Neuronal stem cell (in vitro differentiated cells): ENCODE data around the gene OR2D2.

Experiments used
- DNase-seq: peaks from one replicate; pipeline ENCODE4 v3.0.0-alpha.2; 2013; ENCODE audit warnings: low spot score
- H2AFZ ChIP-seq: one replicate; pipeline ENCODE4 v1.6.1; 2013; ENCODE audit warnings: mild to moderate bottlenecking, low read length, inconsistent platforms
- H2AK5ac ChIP-seq: 2 replicates; pipeline ENCODE4 v1.6.1; 2013; ENCODE audit warnings: low read depth, mild to moderate bottlenecking, inconsistent platforms, low read length, moderate library complexity, mixed read lengths
- H2BK120ac ChIP-seq: 2 replicates; pipeline ENCODE4 v1.6.1; 2013; ENCODE audit warnings: low read depth, mild to moderate bottlenecking, inconsistent platforms, low read length, moderate library complexity, mixed read lengths
- H2BK12ac ChIP-seq: one replicate; pipeline ENCODE4 v1.6.1; 2013; ENCODE audit warnings: low read length, inconsistent platforms
- H2BK15ac ChIP-seq: 2 replicates; pipeline ENCODE4 v1.6.1; 2013; ENCODE audit warnings: mild to moderate bottlenecking, low read length, inconsistent platforms, mixed read lengths
- H2BK5ac ChIP-seq: one replicate; pipeline ENCODE4 v1.6.1; 2013; ENCODE audit warnings: inconsistent platforms, mild to moderate bottlenecking, low read length, moderate library complexity
- H3K14ac ChIP-seq: one replicate; pipeline ENCODE4 v1.6.1; 2013; ENCODE audit warnings: low read length, inconsistent platforms
- H3K18ac ChIP-seq: 2 replicates; pipeline ENCODE4 v1.6.1; 2013; ENCODE audit warnings: low read length, inconsistent platforms
- H3K23ac ChIP-seq: 2 replicates; pipeline ENCODE4 v1.6.1; 2013; ENCODE audit warnings: low read depth, mild to moderate bottlenecking, mixed read lengths, low read length, inconsistent platforms; ENCODE audit not compliant: poor library complexity
- H3K27ac ChIP-seq: replicated peaks from 3 replicates; pipeline ENCODE4 v1.5.1; 2013; ENCODE audit warnings: low read length, inconsistent platforms
- H3K27me3 ChIP-seq, 3 experiments: 2 replicates each; pipeline ENCODE4 v1.6.1; 2013; ENCODE audit warnings: low read length in 3 of 3, mild to moderate bottlenecking in 2 of 3, inconsistent platforms in 1 of 3, low read depth in 1 of 3, mixed read lengths in 1 of 3, moderate library complexity in 1 of 3; ENCODE audit not compliant: control insufficient read depth in 3 of 3, insufficient read depth in 3 of 3
- H3K36me3 ChIP-seq, 2 donors: replicated peaks in 1 of 2; 2 replicates each; pipeline ENCODE4 v1.6.1; 2013; ENCODE audit warnings: low read length in 2 of 2; ENCODE audit not compliant: control insufficient read depth in 2 of 2, insufficient read depth in 2 of 2
- H3K4ac ChIP-seq: 2 replicates; pipeline ENCODE4 v1.6.1; 2013; ENCODE audit warnings: inconsistent platforms, mild to moderate bottlenecking, low read length, moderate library complexity
- H3K4me1 ChIP-seq, 2 donors: 1 replicate in 1 of 2; 2 replicates in 1 of 2; pipeline ENCODE4 v1.6.1; 2013; ENCODE audit warnings: low read length in 2 of 2, low read depth in 1 of 2; ENCODE audit not compliant: control insufficient read depth in 2 of 2, insufficient read depth in 1 of 2
- H3K4me2 ChIP-seq: one replicate; pipeline ENCODE4 v1.6.1; 2013; ENCODE audit warnings: mild to moderate bottlenecking, low read length, inconsistent platforms; ENCODE audit not compliant: insufficient read depth, poor library complexity, severe bottlenecking
- H3K4me3 ChIP-seq, 2 donors: 2 replicates each; pipeline ENCODE4 v1.5.1; 2013; ENCODE audit warnings: low read length in 2 of 2, mild to moderate bottlenecking in 2 of 2, inconsistent platforms in 1 of 2, moderate library complexity in 1 of 2
- H3K79me1 ChIP-seq: one replicate; pipeline ENCODE4 v1.6.1; 2013; ENCODE audit warnings: low read depth, mild to moderate bottlenecking, inconsistent platforms, low read length, moderate library complexity
- H3K9ac ChIP-seq: one replicate; pipeline ENCODE4 v1.6.1; 2013; ENCODE audit warnings: mild to moderate bottlenecking, low read depth, low read length, inconsistent platforms; ENCODE audit not compliant: poor library complexity
- H3K9me3 ChIP-seq, 2 donors: replicated peaks in 1 of 2; 2 replicates each; pipeline versions ENCODE3 to v1.6.1; 2013; ENCODE audit warnings: low read length in 2 of 2, mild to moderate bottlenecking in 2 of 2, inconsistent platforms in 1 of 2, low read depth in 1 of 2, mixed read lengths in 1 of 2, moderate library complexity in 1 of 2; ENCODE audit not compliant: control insufficient read depth in 2 of 2, insufficient read depth in 1 of 2
- H4K8ac ChIP-seq: one replicate; pipeline ENCODE4 v1.6.1; 2013; ENCODE audit warnings: low read depth, mild to moderate bottlenecking, inconsistent platforms, low read length, moderate library complexity
- H4K91ac ChIP-seq: one replicate; pipeline ENCODE4 v1.6.1; 2013; ENCODE audit warnings: low read length, low read depth, mild to moderate bottlenecking, inconsistent platforms; ENCODE audit not compliant: poor library complexity
- WGBS, 2 donors: extraction: QIAGEN DNeasy Blood & Tissue Kit; methylation state at CpG; one replicate each; pipeline ENCODE4 v1.1.7; 2013; ENCODE audit warnings: missing lambda C conversion rate in 2 of 2, mixed read lengths in 1 of 2; ENCODE audit not compliant: insufficient read length in 2 of 2, insufficient replicate concordance in 1 of 2; ENCODE audit errors: extremely low coverage in 2 of 2; 5-methylcytosine and 5-hydroxymethylcytosine counted together

OR2D2 gene

GRCh38 chr11:6876325-6876724 lies 16.0 kb downstream of the OR2D2 start, which contains the start of gene OR10A4:
Gene OR10A4 (plus strand): TSS chr11:6876625. CDS start chr11:6876648, 23 bp downstream.
- H3K9me3 ChIP-seq = no peaks in the 10 kb centered on the region
- H2BK15ac ChIP-seq = no peak within 1 kb of the TSS
- H2BK120ac ChIP-seq = no peak within 1 kb of the TSS
- no peak for DNase-seq
- H3K14ac ChIP-seq = peak within 1 kb of the TSS; percentile 63
- H2AFZ ChIP-seq = no peak within 1 kb of the TSS
- no peak within 1 kb of the TSS for H3K27ac ChIP-seq
- no peak within 1 kb of the TSS for H3K4me2 ChIP-seq
- no CpG with 5 or more reads among the region's 1 CpG for WGBS, 2 donors
- H3K23ac ChIP-seq = no peak within 1 kb of the TSS
- H2BK12ac ChIP-seq = no peak within 1 kb of the TSS
- H3K27me3 ChIP-seq = no peaks in the 10 kb centered on the region
- H3K4me3 ChIP-seq = no peak within 1 kb of the TSS
- no peaks in the 10 kb centered on the region for H3K79me1 ChIP-seq
- no peaks in the 10 kb centered on the region for H3K4me1 ChIP-seq
- no peaks in the 10 kb centered on the region for H3K36me3 ChIP-seq
- no peak within 1 kb of the TSS for H4K91ac ChIP-seq
- H3K18ac ChIP-seq = no peak within 1 kb of the TSS
- no peak within 1 kb of the TSS for H3K4ac ChIP-seq
- no peak within 1 kb of the TSS for H4K8ac ChIP-seq
- H2BK5ac ChIP-seq = no peak within 1 kb of the TSS
- no peak within 1 kb of the TSS for H3K9ac ChIP-seq
- no peak within 1 kb of the TSS for H2AK5ac ChIP-seq

DNA sequence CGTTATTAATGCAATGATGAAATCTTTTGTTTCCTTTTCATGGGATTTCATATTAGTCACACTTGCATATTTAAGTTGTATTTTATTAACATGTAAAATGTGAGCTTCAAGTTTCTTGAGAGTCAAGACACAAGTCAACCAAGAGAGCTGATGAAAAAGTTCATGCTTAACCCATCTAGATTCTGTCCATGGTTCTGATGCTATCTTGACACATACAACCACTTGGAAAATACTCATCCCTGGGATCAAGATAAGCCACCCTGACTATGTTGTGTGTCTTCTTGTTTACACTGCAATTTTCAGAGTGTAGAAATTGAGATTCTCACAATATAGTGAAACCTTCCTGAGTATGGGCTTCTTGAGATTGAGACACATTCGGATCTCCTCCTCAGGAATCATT lies 16.5 kb downstream of the OR2D2 start:
- Histone ChIP-seq H3K18ac (no peak overlapping the region), H2BK120ac (no peak overlapping the region), H3K9me3 (no peaks in the 10 kb centered on the region), H3K79me1 (no peaks in the 10 kb centered on the region), H3K27me3 (no peaks in the 10 kb centered on the region), H3K9ac (no peak overlapping the region), H4K8ac (no peak overlapping the region), H4K91ac (no peak overlapping the region), H3K36me3 (no peaks in the 10 kb centered on the region), H3K4me3 (no peak overlapping the region), H2AK5ac (no peak overlapping the region), H2BK12ac (no peak overlapping the region), H3K23ac (no peak overlapping the region), H3K4ac (no peak overlapping the region), H2BK5ac (no peak overlapping the region), H3K14ac (no peak overlapping the region), H3K4me1 (no peaks in the 10 kb centered on the region), H2AFZ (no peak overlapping the region), H2BK15ac (no peak overlapping the region), H3K27ac (no peak overlapping the region), H3K4me2 (no peak overlapping the region)
- WGBS, 2 donors = no CpG with 5 or more reads among the region's 2 CpGs
- no peak for DNase-seq

DNA sequence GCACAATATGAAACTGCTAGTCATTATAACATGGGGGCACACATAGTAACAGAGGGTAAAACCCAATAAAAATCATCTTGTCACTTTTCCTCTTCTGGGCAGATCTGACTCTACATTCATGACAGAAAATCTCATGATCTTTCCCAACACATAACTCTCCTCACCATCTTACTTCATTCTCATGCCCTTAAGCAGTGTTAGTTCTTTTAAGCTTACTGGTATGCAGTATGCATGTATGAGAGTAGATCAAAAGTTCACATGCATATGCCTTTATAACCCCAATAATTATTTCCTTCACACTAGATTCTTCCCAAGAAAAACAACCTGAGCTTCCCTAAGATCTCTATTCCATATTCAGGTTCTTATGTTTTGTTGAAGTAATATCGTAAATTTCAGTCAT lies 21.0 kb downstream of the OR2D2 start:
- H3K14ac ChIP-seq = no peak overlapping the region

DNA sequence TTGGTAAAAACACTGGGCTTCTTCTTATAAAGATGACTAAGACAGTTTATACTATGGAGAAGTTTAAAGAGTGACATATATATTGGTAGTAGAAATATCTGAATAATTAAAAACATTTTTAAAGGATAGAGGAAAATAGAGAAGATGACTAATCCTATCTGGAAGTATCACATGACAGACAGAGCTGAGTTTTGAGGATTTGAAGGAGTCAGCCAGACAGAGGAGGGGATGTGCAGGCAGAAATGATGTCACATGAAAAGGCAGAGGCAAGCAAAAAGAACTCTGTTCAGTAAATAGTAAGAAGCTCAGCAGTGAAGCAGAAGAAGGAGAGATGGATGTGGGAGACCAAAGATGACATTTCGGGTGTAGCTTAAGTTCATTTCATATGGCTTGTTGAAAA lies 27.9 kb downstream of the OR2D2 start:
- Histone ChIP-seq H2BK15ac (no peak overlapping the region), H3K14ac (no peak overlapping the region), H2BK12ac (no peak overlapping the region), H2BK5ac (no peak overlapping the region), H3K4ac (no peak overlapping the region), H3K27ac (no peak overlapping the region), H3K18ac (no peak overlapping the region), H3K36me3 (no peaks in the 10 kb centered on the region), H3K27me3 (no peaks in the 10 kb centered on the region), H4K91ac (no peak overlapping the region), H2AFZ (no peak overlapping the region), H3K79me1 (no peaks in the 10 kb centered on the region), H2BK120ac (no peak overlapping the region), H2AK5ac (no peak overlapping the region), H3K4me1 (no peaks in the 10 kb centered on the region), H3K4me2 (no peak overlapping the region), H3K9ac (no peak overlapping the region), H3K4me3 (no peak overlapping the region), H3K9me3 (no peaks in the 10 kb centered on the region), H4K8ac (no peak overlapping the region), H3K23ac (no peak overlapping the region)
- WGBS, 2 donors = no CpG with 5 or more reads among the region's 1 CpG
- no peak for DNase-seq

More for the DNA sequence above, 21.0 kb downstream of the OR2D2 start:
- no peak overlapping the region for H2BK120ac ChIP-seq
- no peak overlapping the region for H2BK15ac ChIP-seq
- H2AK5ac ChIP-seq = no peak overlapping the region
- H3K27me3 ChIP-seq = no peaks in the 10 kb centered on the region
- no peak overlapping the region for H2AFZ ChIP-seq
- no peak overlapping the region for H3K4ac ChIP-seq
- H2BK5ac ChIP-seq = no peak overlapping the region
- DNase-seq = no peak
- no peak overlapping the region for H4K91ac ChIP-seq
- H2BK12ac ChIP-seq = no peak overlapping the region
- no CpG with 5 or more reads among the region's 1 CpG for WGBS, 2 donors
- no peak overlapping the region for H4K8ac ChIP-seq
- H3K79me1 ChIP-seq = no peaks in the 10 kb centered on the region
- H3K4me3 ChIP-seq = no peak overlapping the region
- no peaks in the 10 kb centered on the region for H3K9me3 ChIP-seq
- H3K27ac ChIP-seq = no peak overlapping the region
- H3K4me1 ChIP-seq = no peaks in the 10 kb centered on the region
- no peak overlapping the region for H3K4me2 ChIP-seq
- H3K23ac ChIP-seq = no peak overlapping the region
- no peak overlapping the region for H3K9ac ChIP-seq
- H3K18ac ChIP-seq = no peak overlapping the region
- H3K36me3 ChIP-seq = no peaks in the 10 kb centered on the region
